ENCODE measurements around the gene TMEM132A. TPM values are rescaled to one million over a fixed set of nuclear protein-coding genes. Genes with fewer than 3 reads are reported as not detected.

The TMEM132A gene
- total and polyA plus RNA-seq, 9 donors: 2.9 to 34.1 (median 21.3) TPM

GRCh38 chr11:60918251-60918938 is 5.9 kb upstream of the TMEM132A start:
- H3K9me3 ChIP-seq: no peaks in the 10 kb centered on the region
- H3K4me3 ChIP-seq: no peak overlapping the region
- no peaks in the 10 kb centered on the region for H3K36me3 ChIP-seq
- peaks cover 3% of the 10 kb centered on the region for H3K4me1 ChIP-seq (ENCODE audit: insufficient read depth)
- intact Hi-C loops (cut with DNase I): loop anchor here in 2 of 4 donors (5.0 kb wide), 2 partner anchors 209 to 214 kb away; no protein-coding TSS in a partner anchor
- 85 to 91% (median 88%) methylated on average over 4 of the region's 4 CpGs for WGBS, 3 donors
- DNase-seq: no peak
- TF ChIP-seq EP300 (IDR thresholded peaks at IDR 0.05) (no peak), POLR2A (IDR thresholded peaks at IDR 0.05) (no peak)
- TF ChIP-seq, protein P1, sequence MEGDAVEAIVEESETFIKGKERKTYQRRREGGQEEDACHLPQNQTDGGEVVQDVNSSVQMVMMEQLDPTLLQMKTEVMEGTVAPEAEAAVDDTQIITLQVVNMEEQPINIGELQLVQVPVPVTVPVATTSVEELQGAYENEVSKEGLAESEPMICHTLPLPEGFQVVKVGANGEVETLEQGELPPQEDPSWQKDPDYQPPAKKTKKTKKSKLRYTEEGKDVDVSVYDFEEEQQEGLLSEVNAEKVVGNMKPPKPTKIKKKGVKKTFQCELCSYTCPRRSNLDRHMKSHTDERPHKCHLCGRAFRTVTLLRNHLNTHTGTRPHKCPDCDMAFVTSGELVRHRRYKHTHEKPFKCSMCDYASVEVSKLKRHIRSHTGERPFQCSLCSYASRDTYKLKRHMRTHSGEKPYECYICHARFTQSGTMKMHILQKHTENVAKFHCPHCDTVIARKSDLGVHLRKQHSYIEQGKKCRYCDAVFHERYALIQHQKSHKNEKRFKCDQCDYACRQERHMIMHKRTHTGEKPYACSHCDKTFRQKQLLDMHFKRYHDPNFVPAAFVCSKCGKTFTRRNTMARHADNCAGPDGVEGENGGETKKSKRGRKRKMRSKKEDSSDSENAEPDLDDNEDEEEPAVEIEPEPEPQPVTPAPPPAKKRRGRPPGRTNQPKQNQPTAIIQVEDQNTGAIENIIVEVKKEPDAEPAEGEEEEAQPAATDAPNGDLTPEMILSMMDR (IDR thresholded peaks at IDR 0.05): no peak
- no peak overlapping the region for H3K27ac ChIP-seq
- H3K27me3 ChIP-seq: no peaks in the 10 kb centered on the region

DNA sequence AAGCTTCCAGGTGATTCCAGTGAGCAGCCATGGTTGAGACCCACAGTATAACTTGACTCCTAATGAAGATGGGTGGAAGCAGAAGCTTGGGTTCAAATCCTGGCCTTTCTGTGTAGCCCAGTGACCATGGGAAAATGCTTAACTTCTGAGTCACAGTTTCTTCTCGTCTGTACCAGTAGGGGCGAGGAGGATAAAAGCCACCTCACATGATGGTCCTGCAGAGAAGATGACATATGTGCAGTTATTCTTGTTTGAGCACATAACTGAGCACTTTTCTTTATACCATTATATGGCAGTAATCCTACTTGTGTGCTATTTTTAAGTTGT is 5.4 kb upstream of the TMEM132A start:
- Histone ChIP-seq H3K4me1 (ENCODE audit: insufficient read depth) (peaks cover 4% of the 10 kb centered on the region), H3K9me3 (no peaks in the 10 kb centered on the region), H3K4me3 (no peak overlapping the region), H3K27me3 (no peaks in the 10 kb centered on the region), H3K36me3 (no peaks in the 10 kb centered on the region), H3K27ac (no peak overlapping the region)
- 42 to 53% (median 52%) methylated on average over 2 of the region's 2 CpGs for WGBS, 3 donors
- intact Hi-C loops (cut with DNase I): loop anchor here in 2 of 4 donors (5.0 kb wide), 2 partner anchors 208 to 213 kb away; no protein-coding TSS in a partner anchor
- DNase-seq: no peak
- TF ChIP-seq EP300 (IDR thresholded peaks at IDR 0.05) (no peak), POLR2A (IDR thresholded peaks at IDR 0.05) (no peak)
- TF ChIP-seq, protein P1 (IDR thresholded peaks at IDR 0.05): no peak

DNA sequence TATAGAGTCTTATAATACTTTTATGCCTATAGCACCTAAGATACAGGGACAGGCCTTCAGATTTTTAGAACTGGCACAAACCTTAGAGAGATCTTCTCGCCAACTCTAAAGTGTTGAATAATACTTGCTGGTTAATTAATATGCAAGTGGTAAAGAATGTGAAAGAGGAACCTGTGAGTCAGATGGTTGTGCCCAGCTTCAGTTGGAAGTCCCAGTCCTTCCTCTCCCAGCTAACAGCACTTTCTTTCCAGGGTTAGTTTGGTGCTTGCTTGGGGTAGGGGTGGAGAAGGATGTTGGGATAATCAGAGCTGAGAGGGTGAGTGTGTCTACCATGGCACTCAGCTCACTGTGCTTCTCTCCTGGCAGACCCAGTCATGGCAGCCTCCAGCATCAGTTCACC is 4.9 kb upstream of the TMEM132A start:
- Histone ChIP-seq H3K27ac (no peak overlapping the region), H3K9me3 (no peaks in the 10 kb centered on the region), H3K4me3 (no peak overlapping the region), H3K4me1 (ENCODE audit: insufficient read depth) (peaks cover 5% of the 10 kb centered on the region), H3K27me3 (no peaks in the 10 kb centered on the region), H3K36me3 (no peaks in the 10 kb centered on the region)
- 97% methylated on average over 1 of the region's 1 CpG for WGBS, 3 donors
- no peak for DNase-seq
- TF ChIP-seq, protein P1 (IDR thresholded peaks at IDR 0.05): no peak
- TF ChIP-seq POLR2A (IDR thresholded peaks at IDR 0.05): no peak
- TF ChIP-seq EP300 (IDR thresholded peaks at IDR 0.05): no peak
- intact Hi-C loops (cut with DNase I): loop anchor here in 2 of 4 donors (5.0 kb wide), 2 partner anchors 208 to 213 kb away; no protein-coding TSS in a partner anchor

GRCh38 chr11:60919956-60920355 is 4.3 kb upstream of the TMEM132A start:
- DNase-seq: no peak
- no peaks in the 10 kb centered on the region for H3K27me3 ChIP-seq
- TF ChIP-seq POLR2A (IDR thresholded peaks at IDR 0.05): no peak
- TF ChIP-seq, protein P1 (IDR thresholded peaks at IDR 0.05): no peak
- TF ChIP-seq EP300 (IDR thresholded peaks at IDR 0.05): no peak
- no peak overlapping the region for H3K4me3 ChIP-seq
- peaks cover 7% of the 10 kb centered on the region for H3K4me1 ChIP-seq (ENCODE audit: insufficient read depth)
- no peak overlapping the region for H3K27ac ChIP-seq
- intact Hi-C loops (cut with DNase I): loop anchor here in 2 of 4 donors (5.0 kb wide), 2 partner anchors 207 to 212 kb away; no protein-coding TSS in a partner anchor
- WGBS, 3 donors: 57 to 71% (median 59%) methylated on average over 2 of the region's 2 CpGs
- no peaks in the 10 kb centered on the region for H3K9me3 ChIP-seq
- no peaks in the 10 kb centered on the region for H3K36me3 ChIP-seq

Measured in ovary (tissue), 9 donors.